ENCODE data around the gene TMEM106A. TPM values are rescaled to one million over a fixed set of nuclear protein-coding genes. Genes with fewer than 3 reads are reported as not detected.

TMEM106A gene
- total and polyA plus RNA-seq, 9 of the 15 experiments (the other 6 are each of a cell fraction or from before 2014, with no cell fraction given) = 0.03 to 0.29 (median 0.15) TPM

GRCh38 chr17:43170140-43170765 is 41.4 kb upstream of the TMEM106A start (continued):
- TF ChIP-seq ZNF655 (CRISPR knock-in tag; IDR thresholded peaks at IDR 0.05) = no peak
- no peak for TF ChIP-seq ILF3 (IDR thresholded peaks at IDR 0.05; ENCODE audit: borderline replicate concordance)
- peak; percentile 62 for TF ChIP-seq TAF1 (IDR thresholded peaks at IDR 0.05; ENCODE audit: control insufficient read depth, extremely low read depth, insufficient read depth, low read length, severe bottlenecking)
- TF ChIP-seq ZNF146 (CRISPR knock-in tag; IDR thresholded peaks at IDR 0.05; ENCODE audit: unreplicated experiment) = no peak
- TF ChIP-seq NKRF (IDR thresholded peaks at IDR 0.05; ENCODE audit: borderline replicate concordance) = peak; percentile 83; the same call in 1 of the 2 replicates
- TF ChIP-seq GABPB2 (CRISPR knock-in tag; conservative IDR thresholded peaks at IDR 0.05) = no peak
- peak; percentile 60 for TF ChIP-seq SIN3B (IDR thresholded peaks at IDR 0.05; ENCODE audit: low read depth)
- TF ChIP-seq NR4A1 (CRISPR knock-in tag; IDR thresholded peaks at IDR 0.05) = no peak; the same call in 1 of the 2 replicates
- TF ChIP-seq NR4A1 (tag; IDR thresholded peaks at IDR 0.05) = peak; percentile 63; the same call in 1 of the 2 replicates
- peak; percentile 87 for TF ChIP-seq GABPA (tag; conservative IDR thresholded peaks at IDR 0.05; ENCODE audit: low read depth)
- TF ChIP-seq CBX5 (IDR thresholded peaks at IDR 0.05; ENCODE audit: borderline replicate concordance, low read depth) = no peak
- TF ChIP-seq BCOR (IDR thresholded peaks at IDR 0.05) = 0 out of 2 replicates have a peak, but pooled peaks have one; percentile 9
- TF ChIP-seq BMI1 (IDR thresholded peaks at IDR 0.05; ENCODE audit: low read length) = peak; percentile 87
- no peak for TF ChIP-seq MTF1 (CRISPR knock-in tag; IDR thresholded peaks at IDR 0.05; ENCODE audit: borderline replicate concordance)
- TF ChIP-seq NFYB (IDR thresholded peaks at IDR 0.05; ENCODE audit: extremely low read depth, insufficient read length) = peak; percentile 31
- 0 out of 2 replicates have a peak, but pooled peaks have one; percentile 21 for TF ChIP-seq ZBTB17 (CRISPR knock-in tag; IDR thresholded peaks at IDR 0.05)
- peak; percentile 58; the same call in 1 of the 2 replicates for TF ChIP-seq ZKSCAN8 (CRISPR knock-in tag; IDR thresholded peaks at IDR 0.05)
- 0 out of 2 replicates have a peak, but pooled peaks have one; percentile 30 for TF ChIP-seq ETV1 (tag; conservative IDR thresholded peaks at IDR 0.05; ENCODE audit: low read depth)
- no peak for TF ChIP-seq THAP12 (CRISPR knock-in tag; IDR thresholded peaks at IDR 0.05)
- no peak for TF ChIP-seq ZNF41 (CRISPR knock-in tag; conservative IDR thresholded peaks at IDR 0.05)
- no peak for TF ChIP-seq ARID3B (CRISPR knock-in tag; IDR thresholded peaks at IDR 0.05; ENCODE audit: borderline replicate concordance)
- TF ChIP-seq TBL1XR1 (IDR thresholded peaks at IDR 0.05; ENCODE audit: low read length in 2 of 2) = peak in 1 of 2 experiments; percentile 87; a peak in 2 of 4 replicates

Measured in K562 (cell line).